ENCODE data around the gene ENO2. TPM values are rescaled to one million over a fixed set of nuclear protein-coding genes. Genes with fewer than 3 reads are reported as not detected.
"Not testable (repeated sequence)": the region's sequence is repeated elsewhere in the genome, so short reads cannot be mapped to it uniquely, and the experiment has no call there.

Gene ENO2
- 27.0 and 33.7 TPM in 2 replicates for total RNA-seq

DNA sequence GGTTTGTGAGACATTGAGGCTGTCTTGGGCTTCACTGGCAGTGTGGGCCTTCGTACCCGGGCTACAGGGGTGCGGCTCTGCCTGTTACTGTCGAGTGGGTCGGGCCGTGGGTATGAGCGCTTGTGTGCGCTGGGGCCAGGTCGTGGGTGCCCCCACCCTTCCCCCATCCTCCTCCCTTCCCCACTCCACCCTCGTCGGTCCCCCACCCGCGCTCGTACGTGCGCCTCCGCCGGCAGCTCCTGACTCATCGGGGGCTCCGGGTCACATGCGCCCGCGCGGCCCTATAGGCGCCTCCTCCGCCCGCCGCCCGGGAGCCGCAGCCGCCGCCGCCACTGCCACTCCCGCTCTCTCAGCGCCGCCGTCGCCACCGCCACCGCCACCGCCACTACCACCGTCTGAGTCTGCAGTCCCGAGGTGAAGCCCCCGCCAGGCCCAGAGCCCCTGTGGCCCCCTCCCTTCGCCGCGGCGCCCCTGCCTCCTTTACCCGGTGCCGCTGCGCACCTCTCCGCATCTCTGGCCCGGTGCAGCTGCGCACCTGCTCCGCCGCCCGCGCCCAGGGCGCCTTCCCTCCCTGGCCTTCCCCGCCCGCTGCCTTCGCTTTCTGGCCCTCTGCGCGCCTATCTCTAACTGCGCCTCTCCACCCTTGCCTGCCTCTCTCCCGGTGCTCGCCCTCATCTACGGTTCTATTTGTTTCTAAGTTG, at the start of gene ENO2:
Gene ENO2, plus strand, starts transcription at position 335 of the 701 bp plus-strand sequence. CDS start 1,253 bp downstream, outside the sequence.
- no peak for DNase-seq (ENCODE audit: low read depth)
- Histone ChIP-seq H3K36me3 (ENCODE audit: control insufficient read depth, insufficient read depth, low read length) (no peaks in the 10 kb centered on the region), H3K4me3 (ENCODE audit: low read depth, low read length) (peak within 1 kb of the TSS; percentile 75), H3K27me3 (ENCODE audit: control insufficient read depth, insufficient read depth, low read length) (no peaks in the 10 kb centered on the region)
- TF ChIP-seq CTCF (IDR thresholded peaks at IDR 0.05; ENCODE audit: insufficient read depth, low read length, poor library complexity, severe bottlenecking) = no peak

- DNase-seq (ENCODE audit: low read depth); H3K27me3 ChIP-seq (ENCODE audit: control insufficient read depth, insufficient read depth, low read length); H3K4me3 ChIP-seq (ENCODE audit: low read depth, low read length): not testable (repeated sequence)
- H3K36me3 ChIP-seq (ENCODE audit: control insufficient read depth, insufficient read depth, low read length) = peaks cover 11% of the 10 kb centered on the region
Measured at GRCh38 chr12:6865307-6865706, 49.1 kb upstream of the ENO2 start.

GRCh38 chr12:6866163-6866919, 48.0 kb upstream of the ENO2 start:
- DNase-seq (ENCODE audit: low read depth) = no peak
- H3K27me3 ChIP-seq (ENCODE audit: control insufficient read depth, insufficient read depth, low read length) = no peaks in the 10 kb centered on the region
- no peak overlapping the region for H3K4me3 ChIP-seq (ENCODE audit: low read depth, low read length)
- peaks cover 13% of the 10 kb centered on the region for H3K36me3 ChIP-seq (ENCODE audit: control insufficient read depth, insufficient read depth, low read length)
- TF ChIP-seq CTCF (IDR thresholded peaks at IDR 0.05; ENCODE audit: insufficient read depth, low read length, poor library complexity, severe bottlenecking) = no peak

GRCh38 chr12:6866920-6867412, 47.4 kb upstream of the ENO2 start:
- DNase-seq (ENCODE audit: low read depth) = no peak
- Histone ChIP-seq H3K4me3 (ENCODE audit: low read depth, low read length) (peak overlapping the region; percentile 96), H3K27me3 (ENCODE audit: control insufficient read depth, insufficient read depth, low read length) (no peaks in the 10 kb centered on the region), H3K36me3 (ENCODE audit: control insufficient read depth, insufficient read depth, low read length) (peaks cover 14% of the 10 kb centered on the region)
- TF ChIP-seq CTCF (IDR thresholded peaks at IDR 0.05; ENCODE audit: insufficient read depth, low read length, poor library complexity, severe bottlenecking) = no peak

DNA sequence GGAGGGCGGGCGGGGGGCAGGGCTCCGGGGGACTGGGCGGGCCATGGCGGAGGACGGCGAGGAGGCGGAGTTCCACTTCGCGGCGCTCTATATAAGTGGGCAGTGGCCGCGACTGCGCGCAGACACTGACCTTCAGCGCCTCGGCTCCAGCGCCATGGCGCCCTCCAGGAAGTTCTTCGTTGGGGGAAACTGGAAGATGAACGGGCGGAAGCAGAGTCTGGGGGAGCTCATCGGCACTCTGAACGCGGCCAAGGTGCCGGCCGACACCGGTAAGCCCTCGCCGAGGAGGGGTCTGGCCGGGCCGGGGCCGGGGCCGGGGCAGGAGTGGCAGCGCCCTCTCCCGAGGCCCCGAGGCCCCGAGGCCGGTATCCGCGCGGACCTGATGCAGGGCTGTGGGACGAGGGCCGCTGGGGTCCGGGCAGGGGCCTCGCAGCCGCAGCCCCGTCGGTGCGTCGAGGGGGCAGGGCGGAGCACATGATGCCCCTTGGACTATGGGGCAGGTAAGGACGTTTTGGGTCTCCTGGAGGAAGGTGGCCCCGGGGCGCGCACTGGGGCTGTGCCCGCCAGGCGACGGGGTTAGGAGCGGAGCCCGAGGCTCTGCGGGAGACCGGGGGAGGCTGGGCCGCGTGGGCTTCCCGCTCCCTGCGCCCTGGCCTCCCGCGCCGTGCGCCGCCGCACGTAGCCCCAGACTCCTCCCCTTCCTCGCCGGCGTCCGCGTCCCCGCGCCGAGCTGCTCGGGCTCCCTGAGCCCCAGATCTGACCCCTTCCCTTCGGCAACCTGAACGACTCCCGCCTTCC, 46.8 kb upstream of the ENO2 start, which contains the start of gene TPI1:
Gene TPI1, plus strand, starts transcription at position 119 of the 798 bp plus-strand sequence. Its CDS starts 36 bp downstream, at position 155.
- TF ChIP-seq CTCF (IDR thresholded peaks at IDR 0.05; ENCODE audit: insufficient read depth, low read length, poor library complexity, severe bottlenecking) = no peak
- Histone ChIP-seq H3K27me3 (ENCODE audit: control insufficient read depth, insufficient read depth, low read length) (no peaks in the 10 kb centered on the region), H3K36me3 (ENCODE audit: control insufficient read depth, insufficient read depth, low read length) (peaks cover 14% of the 10 kb centered on the region), H3K4me3 (ENCODE audit: low read depth, low read length) (peak within 1 kb of the TSS; percentile 96)
- DNase-seq (ENCODE audit: low read depth) = no peak

Measured in kidney epithelial cell (primary cell).